ENCODE measurements around the gene HMCES.
"Not testable (repeated sequence)": the region's sequence is repeated elsewhere in the genome, so short reads cannot be mapped to it uniquely, and the experiment has no call there.

The HMCES gene

DNA sequence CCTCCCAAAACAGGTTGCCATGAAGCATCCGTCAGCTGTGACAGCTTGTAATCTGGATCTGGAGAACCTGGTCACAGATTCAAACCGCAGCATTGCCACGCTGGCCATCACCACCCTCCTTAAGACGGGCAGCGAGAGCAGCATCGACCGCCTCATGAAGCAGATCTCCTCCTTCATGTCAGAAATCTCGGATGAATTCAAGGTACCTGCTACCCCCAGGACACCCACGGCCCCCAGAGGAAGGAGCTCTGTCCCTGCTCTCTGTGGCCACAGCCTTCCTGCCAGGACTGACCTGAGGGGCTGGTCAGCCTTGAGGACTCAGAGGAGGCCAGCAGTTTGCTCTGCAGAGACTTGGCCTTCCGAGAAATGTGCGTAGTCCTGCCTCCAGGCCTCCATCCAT, 18.1 kb upstream of the HMCES start:
- peaks cover 85% of the 10 kb centered on the region for H3K36me3 ChIP-seq

GRCh38 chr3:129261894-129262293, 16.8 kb upstream of the HMCES start:
- TF ChIP-seq, protein P1, sequence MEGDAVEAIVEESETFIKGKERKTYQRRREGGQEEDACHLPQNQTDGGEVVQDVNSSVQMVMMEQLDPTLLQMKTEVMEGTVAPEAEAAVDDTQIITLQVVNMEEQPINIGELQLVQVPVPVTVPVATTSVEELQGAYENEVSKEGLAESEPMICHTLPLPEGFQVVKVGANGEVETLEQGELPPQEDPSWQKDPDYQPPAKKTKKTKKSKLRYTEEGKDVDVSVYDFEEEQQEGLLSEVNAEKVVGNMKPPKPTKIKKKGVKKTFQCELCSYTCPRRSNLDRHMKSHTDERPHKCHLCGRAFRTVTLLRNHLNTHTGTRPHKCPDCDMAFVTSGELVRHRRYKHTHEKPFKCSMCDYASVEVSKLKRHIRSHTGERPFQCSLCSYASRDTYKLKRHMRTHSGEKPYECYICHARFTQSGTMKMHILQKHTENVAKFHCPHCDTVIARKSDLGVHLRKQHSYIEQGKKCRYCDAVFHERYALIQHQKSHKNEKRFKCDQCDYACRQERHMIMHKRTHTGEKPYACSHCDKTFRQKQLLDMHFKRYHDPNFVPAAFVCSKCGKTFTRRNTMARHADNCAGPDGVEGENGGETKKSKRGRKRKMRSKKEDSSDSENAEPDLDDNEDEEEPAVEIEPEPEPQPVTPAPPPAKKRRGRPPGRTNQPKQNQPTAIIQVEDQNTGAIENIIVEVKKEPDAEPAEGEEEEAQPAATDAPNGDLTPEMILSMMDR (IDR thresholded peaks at IDR 0.05; ENCODE audit: low read depth, low read length), result no peak
- Histone ChIP-seq H3K27ac (no peak overlapping the region), H3K4me3 (ENCODE audit: low read depth, low read length) (no peak overlapping the region), H3K9me3 (ENCODE audit: severe bottlenecking) (no peaks in the 10 kb centered on the region), H3K36me3 (peaks cover 85% of the 10 kb centered on the region), H3K27me3 (ENCODE audit: insufficient read depth, low read depth, severe bottlenecking) (no peaks in the 10 kb centered on the region)
- no peak for DNase-seq

More for the DNA sequence above, 18.1 kb upstream of the HMCES start:
- DNase-seq, result no peak
- H3K9me3 ChIP-seq (ENCODE audit: severe bottlenecking), result no peaks in the 10 kb centered on the region
- TF ChIP-seq, protein P1 (IDR thresholded peaks at IDR 0.05; ENCODE audit: low read depth, low read length), result no peak
- H3K4me3 ChIP-seq (ENCODE audit: low read depth, low read length), result no peak overlapping the region
- no peak overlapping the region for H3K27ac ChIP-seq
- H3K27me3 ChIP-seq (ENCODE audit: insufficient read depth, low read depth, severe bottlenecking), result no peaks in the 10 kb centered on the region

GRCh38 chr3:129263161-129263910, 15.3 kb upstream of the HMCES start:
- no peak for DNase-seq
- no peaks in the 10 kb centered on the region for H3K27me3 ChIP-seq (ENCODE audit: insufficient read depth, low read depth, severe bottlenecking)
- H3K36me3 ChIP-seq, result peaks cover 85% of the 10 kb centered on the region
- no peaks in the 10 kb centered on the region for H3K9me3 ChIP-seq (ENCODE audit: severe bottlenecking)
- TF ChIP-seq, protein P1 (IDR thresholded peaks at IDR 0.05; ENCODE audit: low read depth, low read length), result no peak
- no peak overlapping the region for H3K27ac ChIP-seq
- no peak overlapping the region for H3K4me3 ChIP-seq (ENCODE audit: low read depth, low read length)

DNA sequence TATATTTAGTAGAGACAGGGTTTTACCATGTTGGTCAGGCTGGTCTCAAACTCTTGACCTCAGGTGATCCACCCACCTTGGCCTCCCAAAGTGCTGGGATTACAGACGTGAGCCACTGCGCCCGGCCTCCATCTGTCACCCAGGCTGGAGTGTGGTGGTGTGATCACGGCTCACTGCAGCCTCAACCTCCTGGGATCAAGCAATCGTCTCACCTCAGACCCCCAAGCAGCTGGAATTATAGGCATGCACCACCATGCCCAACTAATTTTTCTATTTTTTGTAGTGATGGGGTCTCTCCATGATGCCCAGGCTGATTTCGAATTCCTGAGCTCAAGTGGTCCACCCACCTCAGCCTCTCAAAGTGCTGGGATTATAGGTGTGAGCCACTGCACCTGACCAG, 13.7 kb upstream of the HMCES start:
- not testable (repeated sequence) for H3K27me3 ChIP-seq (ENCODE audit: insufficient read depth, low read depth, severe bottlenecking); H3K9me3 ChIP-seq (ENCODE audit: severe bottlenecking); H3K27ac ChIP-seq; H3K4me3 ChIP-seq (ENCODE audit: low read depth, low read length); DNase-seq
- peaks cover 92% of the 10 kb centered on the region for H3K36me3 ChIP-seq

DNA sequence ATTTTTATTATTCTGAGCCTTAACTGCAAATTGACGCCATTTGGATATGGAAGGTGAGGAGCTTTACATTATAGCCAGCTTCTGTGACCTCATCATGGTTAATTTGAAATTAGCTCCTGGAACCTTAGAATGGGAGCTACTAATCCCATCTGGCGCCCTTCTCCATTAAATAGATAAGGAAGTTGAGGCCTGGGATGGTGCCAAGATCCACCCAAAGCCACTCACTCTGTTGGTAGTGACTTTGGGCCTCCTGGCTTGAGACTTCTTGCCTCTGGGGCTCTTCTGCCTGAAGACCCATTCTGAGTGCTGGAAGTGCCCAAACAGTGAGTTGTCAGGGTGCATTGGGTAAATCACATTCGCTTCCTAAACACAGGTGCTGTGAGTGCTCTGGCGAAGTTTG, 12.0 kb upstream of the HMCES start:
- Histone ChIP-seq H3K9me3 (ENCODE audit: severe bottlenecking) (no peaks in the 10 kb centered on the region), H3K27ac (no peak overlapping the region), H3K36me3 (peaks cover 89% of the 10 kb centered on the region), H3K4me3 (ENCODE audit: low read depth, low read length) (no peak overlapping the region), H3K27me3 (ENCODE audit: insufficient read depth, low read depth, severe bottlenecking) (no peaks in the 10 kb centered on the region)
- TF ChIP-seq, protein P1 (IDR thresholded peaks at IDR 0.05; ENCODE audit: low read depth, low read length), result no peak
- DNase-seq, result no peak

DNA sequence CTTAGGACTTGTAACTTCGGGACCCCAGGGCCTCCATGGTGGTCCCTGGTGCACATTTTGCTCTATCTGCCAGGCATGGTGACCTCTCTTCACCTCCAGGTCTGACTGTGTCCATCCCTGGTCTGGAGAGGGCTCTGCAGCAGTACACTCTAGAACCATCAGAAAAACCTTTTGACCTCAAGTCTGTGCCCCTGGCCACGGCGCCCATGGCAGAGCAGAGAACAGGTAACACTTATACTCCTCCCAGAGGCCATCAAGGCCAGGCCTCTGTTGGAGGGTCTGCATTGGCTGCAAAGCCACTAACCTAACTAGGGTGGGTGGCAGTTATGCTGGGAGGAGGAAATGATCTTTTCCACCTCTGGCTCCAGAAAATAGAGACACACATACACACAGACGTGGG, 10.3 kb upstream of the HMCES start:
- TF ChIP-seq, protein P1 (IDR thresholded peaks at IDR 0.05; ENCODE audit: low read depth, low read length), result no peak
- Histone ChIP-seq H3K36me3 (peaks cover 95% of the 10 kb centered on the region), H3K9me3 (ENCODE audit: severe bottlenecking) (no peaks in the 10 kb centered on the region), H3K27ac (no peak overlapping the region), H3K4me3 (ENCODE audit: low read depth, low read length) (no peak overlapping the region), H3K27me3 (ENCODE audit: insufficient read depth, low read depth, severe bottlenecking) (no peaks in the 10 kb centered on the region)
- no peak for DNase-seq
